ENCODE results near the gene PKN2.

- TF ChIP-seq, protein P1, sequence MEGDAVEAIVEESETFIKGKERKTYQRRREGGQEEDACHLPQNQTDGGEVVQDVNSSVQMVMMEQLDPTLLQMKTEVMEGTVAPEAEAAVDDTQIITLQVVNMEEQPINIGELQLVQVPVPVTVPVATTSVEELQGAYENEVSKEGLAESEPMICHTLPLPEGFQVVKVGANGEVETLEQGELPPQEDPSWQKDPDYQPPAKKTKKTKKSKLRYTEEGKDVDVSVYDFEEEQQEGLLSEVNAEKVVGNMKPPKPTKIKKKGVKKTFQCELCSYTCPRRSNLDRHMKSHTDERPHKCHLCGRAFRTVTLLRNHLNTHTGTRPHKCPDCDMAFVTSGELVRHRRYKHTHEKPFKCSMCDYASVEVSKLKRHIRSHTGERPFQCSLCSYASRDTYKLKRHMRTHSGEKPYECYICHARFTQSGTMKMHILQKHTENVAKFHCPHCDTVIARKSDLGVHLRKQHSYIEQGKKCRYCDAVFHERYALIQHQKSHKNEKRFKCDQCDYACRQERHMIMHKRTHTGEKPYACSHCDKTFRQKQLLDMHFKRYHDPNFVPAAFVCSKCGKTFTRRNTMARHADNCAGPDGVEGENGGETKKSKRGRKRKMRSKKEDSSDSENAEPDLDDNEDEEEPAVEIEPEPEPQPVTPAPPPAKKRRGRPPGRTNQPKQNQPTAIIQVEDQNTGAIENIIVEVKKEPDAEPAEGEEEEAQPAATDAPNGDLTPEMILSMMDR (IDR thresholded peaks at IDR 0.05), result no peak
- TF ChIP-seq POLR2A (IDR thresholded peaks at IDR 0.05) (no peak), POLR2AphosphoS5 (IDR thresholded peaks at IDR 0.05) (no peak)
Observed at GRCh38 chr1:88763649-88764406, 79.8 kb downstream of the PKN2 start.

Data from breast epithelium (tissue), 3 donors.